KBM-7 (cell line): ENCODE results near the gene INPP4A.

Experiments used
- DNase-seq: peaks from one replicate; pipeline ENCODE4 v3.0.0-alpha.2; 2015
- in situ Hi-C: fragments of 300-500 bp; cut with MboI; formaldehyde crosslinking; loops from 2 replicates; pipeline ENCODE4 v1.14.3; 2020; ENCODE audit warnings: low sequenced_read_pairs, low pct_unique_long_range_greater_than_20kb, mixed read lengths

Gene INPP4A

DNA sequence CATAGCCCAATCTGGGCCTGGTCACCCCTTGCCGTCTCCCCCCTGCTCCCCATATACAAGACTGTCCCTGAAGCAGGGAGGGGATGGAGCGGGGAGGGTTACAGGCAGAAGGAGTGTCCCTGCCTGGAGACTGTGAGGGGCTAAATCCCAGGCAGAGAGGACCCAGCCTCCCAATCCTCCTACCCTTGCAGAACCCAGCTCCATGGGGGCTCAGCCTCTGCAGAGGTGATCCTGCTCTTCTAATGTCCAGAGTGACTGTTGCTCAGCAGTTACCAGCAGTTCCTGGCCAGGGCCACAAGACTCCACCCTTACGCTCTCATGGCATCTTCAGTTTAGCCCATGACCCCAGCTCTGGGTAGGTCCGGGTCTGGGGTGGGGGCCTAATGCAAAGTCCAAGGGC is 105.5 kb downstream of the INPP4A start:
- in situ Hi-C loops, result no loop called here
- no peak for DNase-seq

DNA sequence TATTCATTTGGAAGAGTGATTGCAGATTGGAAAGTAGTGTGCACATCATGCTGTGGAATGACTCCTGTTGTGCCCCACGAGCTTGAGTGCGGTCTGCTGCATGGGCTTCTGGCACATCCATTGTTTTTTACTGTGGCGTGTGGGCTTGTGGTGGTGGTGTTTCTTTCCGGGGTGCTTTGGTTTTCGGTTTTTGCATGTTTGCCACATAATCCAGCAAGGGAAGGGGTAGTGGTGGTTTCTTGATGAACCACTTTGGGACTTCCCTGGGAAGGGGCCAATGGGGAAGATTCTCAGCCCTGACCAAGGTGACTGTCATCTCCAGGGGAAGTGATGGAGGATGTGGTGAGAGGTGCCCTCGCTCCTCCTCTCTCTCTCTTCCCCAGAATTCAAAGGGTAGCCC is 106.7 kb downstream of the INPP4A start:
- in situ Hi-C loops, result no loop called here

DNA sequence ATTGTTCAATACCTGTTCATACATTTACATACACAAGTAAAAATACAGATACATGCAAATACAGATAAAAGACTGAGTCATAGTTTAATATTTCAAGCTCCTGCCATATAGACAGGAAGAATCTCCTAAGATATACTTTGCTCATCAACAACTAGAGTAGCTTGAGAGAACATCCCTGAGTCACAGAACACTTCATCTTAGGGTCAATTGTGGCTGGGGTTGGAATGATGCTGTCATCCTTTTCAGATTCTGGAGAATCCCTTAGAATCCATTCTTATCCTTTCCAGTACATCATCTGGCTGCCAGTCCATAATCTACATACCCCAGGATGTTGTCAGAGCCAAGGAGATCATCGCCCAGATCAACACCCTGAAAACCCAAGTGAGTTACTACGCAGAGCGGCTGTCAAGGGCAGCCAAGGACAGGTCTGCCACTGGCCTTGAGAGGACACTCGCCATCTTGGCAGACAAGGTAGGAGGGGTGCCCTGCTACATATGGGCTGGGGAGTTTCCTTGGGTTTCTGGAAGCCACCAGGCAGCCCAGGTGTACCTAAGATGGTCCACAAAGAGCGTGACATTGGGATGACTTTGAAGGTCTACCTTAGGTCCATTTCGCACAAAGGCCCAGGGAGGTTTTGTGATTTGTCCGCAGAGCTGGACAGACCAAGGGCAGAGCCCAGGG is 108.0 kb downstream of the INPP4A start:
- no peak for DNase-seq
- in situ Hi-C loops, result no loop called here

More for the DNA sequence above, 106.7 kb downstream of the INPP4A start:
- DNase-seq, result no peak

GRCh38 chr2:98554116-98554861 is 109.6 kb downstream of the INPP4A start:
- in situ Hi-C loops, result no loop called here
- no peak for DNase-seq

GRCh38 chr2:98555696-98556095 is 111.0 kb downstream of the INPP4A start:
- in situ Hi-C loops, result no loop called here
- no peak for DNase-seq

GRCh38 chr2:98556344-98557033 is 111.8 kb downstream of the INPP4A start:
- in situ Hi-C loops, result no loop called here
- peak; percentile 8 for DNase-seq

- no peak for DNase-seq
Observed at GRCh38 chr2:98558852-98559530, 114.3 kb downstream of the INPP4A start.

GRCh38 chr2:98559581-98559980 is 114.9 kb downstream of the INPP4A start:
- DNase-seq, result no peak
- in situ Hi-C loops, result no loop called here

More at GRCh38 chr2:98558852-98559530, 114.3 kb downstream of the INPP4A start:
- in situ Hi-C loops, result no loop called here

GRCh38 chr2:98560256-98560771 is 115.7 kb downstream of the INPP4A start:
- in situ Hi-C loops, result no loop called here
- DNase-seq, result no peak

DNA sequence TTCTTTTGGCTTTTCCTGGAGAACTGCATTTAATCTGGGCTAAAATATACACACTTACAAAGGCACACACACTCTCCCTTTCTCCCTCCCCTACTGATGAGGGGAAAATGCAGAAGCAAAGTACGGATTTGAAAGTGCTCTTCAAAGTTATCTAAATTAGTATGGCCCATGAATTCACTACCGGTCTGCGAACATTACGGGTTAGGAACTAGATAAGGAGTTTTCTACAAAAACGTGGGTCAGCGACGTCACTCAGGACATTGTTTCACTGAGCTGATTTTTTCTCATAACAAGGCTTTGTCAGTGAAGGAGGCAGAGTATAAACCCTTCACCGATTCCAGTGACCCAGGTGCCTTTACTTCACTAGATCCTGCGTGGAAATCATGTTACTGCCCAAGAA is 116.4 kb downstream of the INPP4A start:
- no peak for DNase-seq
- in situ Hi-C loops, result no loop called here

DNA sequence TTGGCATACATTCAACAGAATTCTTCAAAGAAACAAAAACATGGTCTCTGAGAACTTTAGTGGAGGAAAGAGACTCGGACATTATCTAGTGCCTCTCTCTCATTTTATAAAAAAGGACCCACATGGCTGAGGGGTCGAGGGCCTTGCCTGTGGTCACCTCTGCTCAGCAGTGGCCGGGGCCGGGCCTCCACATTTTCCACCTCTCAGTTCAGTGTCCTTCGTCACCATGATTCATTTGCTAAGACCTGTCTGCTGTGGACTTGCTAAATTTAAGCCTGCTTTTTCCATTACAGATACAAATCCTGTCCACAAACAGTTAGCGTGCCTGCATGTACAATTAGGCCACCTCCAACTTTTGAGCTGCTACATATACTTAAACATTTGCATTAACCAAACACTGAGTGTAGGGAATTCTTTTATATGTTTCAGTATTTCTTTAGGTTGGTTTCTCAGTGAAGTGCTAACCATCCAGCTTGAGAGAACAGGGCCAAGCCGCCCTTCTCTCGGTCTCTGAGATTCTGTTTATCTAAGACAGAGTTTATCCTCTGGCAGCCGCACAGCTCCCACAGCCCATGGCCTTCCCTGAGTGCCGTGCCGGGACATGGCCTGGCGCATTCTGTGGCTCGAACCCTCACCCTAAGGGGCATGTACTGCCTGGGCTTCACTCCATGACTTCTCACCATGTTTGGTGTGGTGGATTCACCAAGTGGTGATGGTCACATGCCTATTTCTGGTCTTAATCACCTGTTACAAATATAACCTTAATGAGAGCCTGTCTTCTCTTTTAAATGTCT is 117.4 kb downstream of the INPP4A start:
- DNase-seq, result no peak
- in situ Hi-C loops, result no loop called here

GRCh38 chr2:98563394-98563793 is 118.7 kb downstream of the INPP4A start:
- in situ Hi-C loops, result no loop called here
- no peak for DNase-seq

GRCh38 chr2:98564541-98565132 is 120.0 kb downstream of the INPP4A start:
- in situ Hi-C loops, result no loop called here
- peak; percentile 33 for DNase-seq

GRCh38 chr2:98565286-98565860 is 120.7 kb downstream of the INPP4A start:
- in situ Hi-C loops, result no loop called here
- no peak for DNase-seq

GRCh38 chr2:98565941-98566340 is 121.3 kb downstream of the INPP4A start:
- DNase-seq, result no peak
- in situ Hi-C loops, result no loop called here

- in situ Hi-C loops, result no loop called here
- DNase-seq, result no peak
Observed at GRCh38 chr2:98568161-98568956, 123.7 kb downstream of the INPP4A start.

DNA sequence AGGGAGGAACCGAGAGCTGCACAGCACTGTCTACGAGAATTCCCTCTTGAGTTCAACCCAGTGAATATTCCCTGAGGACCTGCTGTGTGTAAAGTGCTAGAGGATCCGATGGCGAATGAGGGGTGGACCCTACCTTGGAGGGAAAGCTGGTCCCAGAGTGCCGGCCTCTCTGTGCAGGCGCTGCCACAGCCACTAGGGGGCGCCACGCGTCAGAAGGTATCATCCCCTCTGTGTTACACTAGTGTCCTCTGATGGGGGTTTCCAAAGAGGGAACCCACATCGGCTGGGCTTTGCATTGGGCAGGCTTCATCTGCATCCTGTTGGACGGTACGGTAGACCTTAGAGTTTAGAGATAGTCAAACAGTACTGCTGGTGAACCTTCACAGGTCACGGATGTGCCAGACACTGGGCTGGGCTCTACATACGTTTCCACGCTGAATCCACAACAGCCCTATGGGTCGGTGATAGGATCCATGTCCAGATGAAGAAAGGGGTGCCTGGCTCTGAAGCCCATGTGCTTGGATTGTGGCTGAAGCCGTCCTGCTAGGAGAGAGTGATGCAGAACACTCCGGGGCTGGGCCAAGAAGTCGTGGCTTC is 124.6 kb downstream of the INPP4A start:
- peak; percentile 47 for DNase-seq
- in situ Hi-C loops, result no loop called here
